NCI-H524 (cell line): ENCODE results near the gene CDK5RAP3.

ENCODE experiments used
- DNase-seq, 2 experiments: peaks; one replicate each; lab custom pipeline; 2025; lab: John Stamatoyannopoulos, UW

Gene CDK5RAP3

GRCh38 chr17:47949197-47949759, 21.6 kb upstream of the CDK5RAP3 start:
- DNase-seq = peak; percentile 52 to 75

- DNase-seq = no peak
Observed at GRCh38 chr17:47949946-47950345, 21.0 kb upstream of the CDK5RAP3 start.

- no peak for DNase-seq
Observed at GRCh38 chr17:47950448-47950847, 20.5 kb upstream of the CDK5RAP3 start.

GRCh38 chr17:47952171-47953021, 18.5 kb upstream of the CDK5RAP3 start:
- no peak for DNase-seq

- no peak for DNase-seq
Observed at GRCh38 chr17:47953909-47954308, 17.0 kb upstream of the CDK5RAP3 start.

GRCh38 chr17:47955497-47956461, 15.1 kb upstream of the CDK5RAP3 start:
- no peak for DNase-seq

GRCh38 chr17:47956791-47957590, 13.9 kb upstream of the CDK5RAP3 start:
- DNase-seq = no peak

GRCh38 chr17:47957591-47958490, 13.1 kb upstream of the CDK5RAP3 start, which contains the start of gene PRR15L:
Gene PRR15L, minus strand, starts transcription at chr17:47957883. Its CDS starts 4,649 bp downstream, at chr17:47953234.
- no peak for DNase-seq

- no peak for DNase-seq
Observed at GRCh38 chr17:47959825-47960655, 10.9 kb upstream of the CDK5RAP3 start.

GRCh38 chr17:47961406-47961805, 9.5 kb upstream of the CDK5RAP3 start:
- no peak for DNase-seq

GRCh38 chr17:47962901-47963300, 8.0 kb upstream of the CDK5RAP3 start:
- no peak for DNase-seq

- no peak for DNase-seq
Observed at GRCh38 chr17:47964856-47965255, 6.1 kb upstream of the CDK5RAP3 start.

- no peak for DNase-seq
Observed at GRCh38 chr17:47966079-47966519, 4.8 kb upstream of the CDK5RAP3 start.

GRCh38 chr17:47967607-47968252, 3.2 kb upstream of the CDK5RAP3 start:
- DNase-seq = no peak

GRCh38 chr17:47968836-47969235, 2.1 kb upstream of the CDK5RAP3 start:
- DNase-seq = no peak

- no peak for DNase-seq
Observed at GRCh38 chr17:47969930-47970724, 786 bp upstream of the CDK5RAP3 start.

GRCh38 chr17:47973541-47973940, 2.6 kb downstream of the CDK5RAP3 start:
- no peak for DNase-seq

GRCh38 chr17:47975189-47975822, 4.4 kb downstream of the CDK5RAP3 start:
- DNase-seq = no peak
